Activated CD8-positive, alpha-beta memory T cell treated with anti-CD3 and anti-CD28 coated beads, Interleukin-2, amount 50 U/mL, for 1 hour (primary cell): ENCODE results near the gene RNF7.
"Not testable (repeated sequence)": the region's sequence is repeated elsewhere in the genome, so short reads cannot be mapped to it uniquely, and the experiment has no call there.

Source experiments
- DNase-seq: peaks from one replicate; pipeline ENCODE4 v3.0.0-alpha.2; 2020; ENCODE audit errors: extremely low read depth

The RNF7 gene

DNA sequence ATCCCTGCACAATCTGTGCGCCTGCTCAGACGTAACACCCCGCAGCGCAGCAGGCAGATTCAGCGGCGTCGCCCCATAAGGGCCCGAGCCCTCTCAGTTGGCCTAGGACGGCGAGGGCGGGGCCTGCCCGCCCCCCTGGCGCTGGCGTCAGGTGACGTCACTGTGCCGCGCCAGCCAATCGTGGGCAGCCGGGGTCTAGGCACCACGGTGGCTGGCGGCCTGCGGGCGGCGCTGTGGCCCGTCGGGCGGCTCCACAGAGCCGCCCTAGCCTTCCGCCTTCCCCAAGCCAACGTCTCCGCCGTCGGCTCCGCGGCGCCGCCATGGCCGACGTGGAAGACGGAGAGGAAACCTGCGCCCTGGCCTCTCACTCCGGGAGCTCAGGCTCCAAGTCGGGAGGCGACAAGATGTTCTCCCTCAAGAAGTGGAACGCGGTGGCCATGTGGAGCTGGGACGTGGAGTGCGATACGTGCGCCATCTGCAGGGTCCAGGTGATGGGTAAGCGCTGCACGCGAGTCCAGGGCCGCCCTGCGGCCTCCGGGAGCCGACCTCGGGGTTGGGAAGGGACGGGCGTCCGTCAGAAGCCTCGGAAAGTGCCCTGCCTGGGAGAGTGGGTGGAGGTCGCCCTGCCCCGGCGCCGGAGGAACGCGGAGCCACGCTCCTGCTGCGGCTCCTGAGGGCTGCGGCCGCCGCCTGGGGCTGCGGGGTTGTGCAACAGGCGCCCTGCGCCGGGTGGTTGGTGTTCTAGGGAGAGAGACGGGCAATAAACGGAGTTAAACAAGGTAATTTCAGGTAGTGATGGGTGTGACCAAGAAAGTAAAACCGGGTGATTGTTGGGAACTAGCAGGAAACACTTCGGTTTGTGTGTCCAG lies at the start of gene RNF7:
TSS of gene RNF7 (plus strand) at position 277 of the 869 bp plus-strand sequence. CDS start at position 321, 44 bp downstream.
- peak; percentile 89 for DNase-seq

DNA sequence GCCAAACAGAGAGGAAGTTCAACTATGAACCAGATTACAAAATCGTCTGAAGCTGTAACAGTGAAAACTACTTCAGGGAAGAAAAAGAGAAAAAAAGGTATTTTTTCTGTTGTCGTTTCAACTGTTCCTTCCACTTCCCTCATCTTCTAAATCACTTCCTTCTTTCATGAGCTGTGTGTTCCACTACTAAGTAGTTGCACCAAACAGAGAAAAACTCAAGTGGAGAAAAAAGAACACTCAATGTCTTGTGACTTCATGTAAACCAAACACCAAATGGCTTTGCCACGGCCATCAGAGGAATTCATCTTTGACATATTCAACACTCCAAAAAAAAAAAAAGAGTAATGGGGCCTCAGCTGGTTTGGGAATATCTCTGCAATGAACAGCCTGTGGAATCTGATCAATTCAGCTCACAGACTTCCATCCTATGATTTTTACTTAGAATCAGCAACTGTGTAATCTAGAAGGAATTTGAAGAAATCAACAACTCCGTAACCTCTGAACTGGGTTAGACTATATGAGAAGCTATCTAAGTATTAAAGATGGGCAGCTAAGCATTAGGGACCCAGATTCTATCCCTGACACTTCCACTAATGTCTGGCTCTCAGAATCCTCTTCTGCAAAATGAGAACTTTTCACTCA lies 47.5 kb upstream of the RNF7 start:
- DNase-seq: no peak

DNA sequence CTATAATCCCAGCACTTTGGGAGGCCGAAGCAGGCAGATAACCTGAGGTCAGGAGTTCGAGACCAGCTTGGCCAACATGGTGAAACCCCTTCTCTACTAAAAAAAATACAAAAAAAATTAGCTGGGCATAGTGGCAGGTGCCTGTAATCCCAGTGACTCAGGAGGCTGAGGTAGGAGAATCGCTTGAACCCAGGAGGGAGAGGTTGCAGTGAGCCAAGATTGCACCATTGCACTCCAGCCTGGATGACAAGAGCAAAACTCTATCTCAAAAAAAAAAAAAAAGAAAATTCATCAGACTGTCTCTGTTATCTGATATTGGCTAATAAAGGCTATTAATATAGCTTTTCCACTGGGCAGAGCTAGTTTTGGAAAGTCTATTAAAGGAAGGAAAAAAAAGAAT lies 46.6 kb upstream of the RNF7 start:
- DNase-seq: not testable (repeated sequence)

- not testable (repeated sequence) for DNase-seq
Measured at GRCh38 chr3:141692973-141693372, 45.1 kb upstream of the RNF7 start.

DNA sequence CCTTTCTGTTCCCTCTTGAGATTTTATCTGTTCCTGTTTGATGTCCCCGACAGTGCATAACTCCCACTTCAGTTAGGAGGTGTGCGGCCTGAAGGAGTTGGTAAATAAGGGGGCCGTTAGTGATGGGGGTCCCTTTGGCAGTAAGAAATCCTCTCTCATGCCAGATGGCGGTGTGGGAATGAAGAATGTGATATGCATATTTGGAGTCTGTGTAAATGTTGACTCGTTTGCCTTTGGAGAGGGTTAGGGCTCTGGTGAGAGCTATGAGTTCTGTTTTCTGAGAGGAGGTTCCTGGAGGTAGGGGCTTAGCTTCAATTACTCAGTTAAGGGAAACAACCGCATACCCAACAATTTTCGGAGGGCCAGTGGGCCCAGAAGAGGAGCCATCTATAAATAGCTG lies 38.8 kb upstream of the RNF7 start:
- DNase-seq: no peak

DNA sequence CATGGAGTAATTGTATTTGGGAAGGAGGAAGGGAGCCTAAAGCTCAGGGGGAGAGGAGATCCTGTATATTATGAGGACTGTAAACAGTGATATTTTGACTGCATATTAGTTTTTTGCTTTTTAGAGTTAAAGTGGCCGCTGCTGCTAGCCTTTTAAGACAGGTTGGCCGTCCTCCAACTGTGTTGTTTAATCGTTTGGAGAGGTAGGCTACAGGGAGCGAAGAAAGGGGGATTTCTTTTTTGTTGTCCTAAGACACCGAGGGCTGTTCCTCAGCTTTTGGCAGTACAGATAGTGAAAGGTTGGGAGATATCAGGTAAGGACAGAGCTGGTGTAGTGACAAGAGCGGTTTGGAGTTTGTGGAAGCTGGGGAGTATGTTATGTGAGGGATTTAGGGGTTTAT lies 38.2 kb upstream of the RNF7 start:
- no peak for DNase-seq

GRCh38 chr3:141703367-141703766 lies 34.7 kb upstream of the RNF7 start:
- not testable (repeated sequence) for DNase-seq

- DNase-seq: no peak
Measured at GRCh38 chr3:141707741-141708203, 30.3 kb upstream of the RNF7 start.

GRCh38 chr3:141708367-141708766 lies 29.7 kb upstream of the RNF7 start:
- no peak for DNase-seq

GRCh38 chr3:141709126-141709770 lies 28.9 kb upstream of the RNF7 start:
- DNase-seq: no peak

DNA sequence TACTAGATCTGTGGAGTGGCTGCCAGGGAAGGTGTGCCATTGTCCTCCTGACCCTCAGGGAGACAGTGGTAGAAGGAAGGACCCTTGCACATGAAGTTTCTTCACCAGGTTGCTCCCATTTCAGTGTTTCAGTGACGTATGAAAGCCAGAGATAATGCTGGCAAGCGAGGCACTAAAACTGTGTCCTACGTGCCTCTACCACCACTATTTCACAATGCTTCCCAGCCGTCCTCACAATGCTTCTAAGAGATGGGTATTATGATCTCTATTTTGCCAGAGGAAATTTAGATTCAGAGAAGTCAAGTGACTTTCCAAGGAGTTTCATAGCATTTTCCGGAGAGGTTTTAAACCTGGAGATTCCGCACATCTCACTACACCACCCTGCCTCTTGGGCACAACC lies 28.0 kb upstream of the RNF7 start:
- DNase-seq: no peak

DNA sequence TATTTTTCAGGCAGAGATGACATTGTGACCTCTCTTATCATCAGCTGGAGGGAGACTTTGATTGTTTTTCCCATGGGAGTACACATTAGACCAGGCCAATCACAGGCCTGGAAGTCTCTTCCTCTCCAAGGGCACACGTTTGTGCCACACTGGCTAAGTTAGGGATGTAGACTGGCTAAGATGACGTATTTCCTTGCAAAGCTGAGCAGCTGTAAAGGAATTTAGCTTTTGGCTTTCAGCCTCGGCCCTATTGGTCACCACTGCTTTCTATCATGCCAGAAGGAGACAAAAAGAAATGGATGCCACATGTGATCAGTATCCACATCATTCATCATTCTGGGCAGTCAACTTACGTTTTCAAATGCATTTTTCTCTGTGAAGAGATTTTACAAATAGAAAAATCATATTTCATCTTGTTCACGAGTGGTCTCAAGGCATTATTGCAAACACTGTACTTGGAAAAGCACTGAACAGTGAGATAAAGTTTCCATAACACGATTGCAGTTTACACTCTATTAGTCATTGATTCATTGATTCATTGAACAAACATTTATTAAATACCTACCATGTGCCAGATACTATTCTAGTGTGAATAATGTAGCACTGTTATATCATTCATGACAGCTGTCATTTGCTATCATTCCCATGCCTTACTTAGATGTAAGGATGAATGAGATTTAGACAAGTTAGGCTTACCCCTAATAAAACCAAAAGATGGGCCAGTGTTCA lies 27.0 kb upstream of the RNF7 start:
- no peak for DNase-seq

- no peak for DNase-seq
Measured at GRCh38 chr3:141714671-141715070, 23.4 kb upstream of the RNF7 start.

- DNase-seq: no peak
Measured at GRCh38 chr3:141722081-141722480, 16.0 kb upstream of the RNF7 start.

- no peak for DNase-seq
Measured at GRCh38 chr3:141722648-141723047, 15.4 kb upstream of the RNF7 start.

GRCh38 chr3:141723255-141723654 lies 14.8 kb upstream of the RNF7 start:
- DNase-seq: no peak

GRCh38 chr3:141724186-141724585 lies 13.9 kb upstream of the RNF7 start:
- no peak for DNase-seq

- no peak for DNase-seq
Measured at GRCh38 chr3:141725036-141725435, 13.1 kb upstream of the RNF7 start.

- no peak for DNase-seq
Measured at GRCh38 chr3:141726483-141726882, 11.6 kb upstream of the RNF7 start.

DNA sequence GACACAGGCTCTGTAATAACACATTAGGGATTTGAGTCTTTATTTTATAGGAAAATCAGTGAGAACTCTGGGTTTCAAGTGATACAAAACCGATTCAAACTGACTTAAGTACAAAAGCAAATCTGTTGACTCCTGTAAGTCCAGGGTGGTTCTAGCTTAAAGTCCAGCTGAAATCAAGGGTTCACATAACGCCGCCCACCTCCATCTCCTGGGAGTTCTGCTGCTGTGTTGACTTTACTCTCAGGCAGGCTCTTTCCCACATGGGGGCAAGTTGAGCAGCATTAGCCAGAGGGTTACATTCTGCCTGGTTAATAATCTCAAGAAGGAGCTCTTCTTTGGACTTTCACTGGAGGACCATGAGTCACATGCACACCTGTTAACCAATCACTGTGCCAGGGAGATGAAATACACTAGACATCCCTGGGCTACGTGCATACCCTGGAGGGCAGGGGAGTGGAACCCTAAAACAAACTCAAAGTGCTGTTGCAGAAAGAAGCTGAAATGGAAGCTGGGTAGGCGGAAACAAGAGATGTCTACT lies 9.7 kb upstream of the RNF7 start:
- DNase-seq: no peak

GRCh38 chr3:141729240-141729639 lies 8.9 kb upstream of the RNF7 start:
- DNase-seq: no peak

DNA sequence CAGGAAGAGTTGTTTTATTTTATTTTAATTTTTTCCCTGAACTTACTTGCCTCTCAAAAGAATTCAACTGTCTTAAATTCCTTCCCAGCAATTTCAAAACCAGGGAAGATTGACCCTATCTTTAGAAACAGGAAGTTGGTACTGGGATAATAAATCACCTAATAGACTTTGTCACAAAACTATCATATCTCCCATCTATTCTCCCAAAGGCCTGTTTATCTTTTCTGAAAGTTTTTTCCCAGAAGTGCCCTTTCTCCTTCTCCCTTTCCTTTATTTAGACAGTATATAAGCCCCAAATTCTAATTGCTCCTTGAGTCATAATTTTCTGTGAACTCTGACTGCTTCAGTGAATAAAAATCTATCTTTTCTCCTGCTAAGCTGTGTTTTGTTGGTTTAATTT lies 2.9 kb upstream of the RNF7 start:
- DNase-seq: no peak
